Activated CD4-positive, CD25-positive, alpha-beta regulatory T cell treated with anti-CD3 and anti-CD28 coated beads, Interleukin-2, amount 50 U/mL, for 16 hours (primary cell): Measurements from ENCODE around the gene CARMIL1.
"Not testable (repeated sequence)": the region's sequence is repeated elsewhere in the genome, so short reads cannot be mapped to it uniquely, and the experiment has no call there.

ENCODE experiments used
- DNase-seq: peaks from one replicate; pipeline ENCODE4 v3.0.0-alpha.2; 2020; ENCODE audit warnings: low read depth, low spot score

The CARMIL1 gene

DNA sequence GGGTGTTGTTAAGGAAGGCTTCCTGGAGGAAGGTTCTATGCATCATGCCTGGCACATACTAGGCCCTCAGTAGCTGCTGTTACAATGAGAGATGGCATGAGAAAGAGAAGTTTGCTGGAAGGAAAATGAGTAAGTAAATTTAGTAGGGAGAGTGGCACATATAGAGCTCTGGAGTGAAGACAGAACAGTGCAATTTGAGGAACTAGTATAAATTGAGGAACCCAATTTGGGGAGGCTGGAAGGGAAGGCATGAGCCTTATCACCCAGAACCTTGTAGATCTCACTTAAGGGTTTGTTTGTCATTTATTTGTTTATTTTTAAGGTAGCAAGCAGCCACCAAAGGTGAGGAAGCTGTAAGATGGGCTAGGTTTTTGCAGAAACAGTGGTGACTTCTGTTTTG is 285.8 kb downstream of the CARMIL1 start:
- DNase-seq, result no peak

- DNase-seq, result no peak
Observed at GRCh38 chr6:25570578-25570977, 291.4 kb downstream of the CARMIL1 start.

DNA sequence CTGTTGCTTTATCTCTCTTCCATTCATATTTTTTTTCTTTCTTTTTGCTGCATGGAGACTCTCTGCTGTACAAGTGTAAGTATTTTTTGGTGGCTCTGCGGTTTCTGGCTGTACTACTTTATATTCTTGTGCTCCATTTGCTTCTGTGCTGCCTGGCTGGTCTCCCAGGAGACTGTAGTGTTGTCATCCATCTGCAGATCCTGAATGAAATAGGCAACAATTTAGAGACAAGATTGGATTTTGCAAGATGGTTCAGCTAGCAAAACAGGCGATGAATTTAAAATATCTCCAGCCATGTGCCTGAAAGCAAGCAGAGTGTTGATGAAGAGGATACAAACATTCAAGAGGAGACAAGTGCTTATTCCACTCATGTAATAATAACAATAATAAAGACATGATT is 297.7 kb downstream of the CARMIL1 start:
- DNase-seq, result no peak

DNA sequence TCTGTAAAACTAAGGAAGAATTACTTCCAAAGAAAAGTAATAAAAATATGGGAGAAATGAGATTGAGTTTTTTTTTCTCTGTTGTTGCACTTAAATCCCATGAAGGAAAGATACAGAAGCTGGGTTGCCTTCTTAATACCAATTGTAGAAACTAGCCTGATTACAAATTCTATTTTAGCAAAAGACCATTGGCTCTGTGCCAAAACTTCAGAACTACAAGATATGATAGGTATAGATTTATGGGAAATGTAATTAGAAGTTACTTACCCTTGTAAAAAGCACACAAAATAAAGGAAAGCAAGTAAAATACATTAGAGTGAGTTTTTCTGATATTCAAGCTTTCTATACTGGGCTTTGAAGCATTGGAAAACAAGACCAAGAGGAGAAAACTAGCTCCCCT is 299.4 kb downstream of the CARMIL1 start:
- no peak for DNase-seq

DNA sequence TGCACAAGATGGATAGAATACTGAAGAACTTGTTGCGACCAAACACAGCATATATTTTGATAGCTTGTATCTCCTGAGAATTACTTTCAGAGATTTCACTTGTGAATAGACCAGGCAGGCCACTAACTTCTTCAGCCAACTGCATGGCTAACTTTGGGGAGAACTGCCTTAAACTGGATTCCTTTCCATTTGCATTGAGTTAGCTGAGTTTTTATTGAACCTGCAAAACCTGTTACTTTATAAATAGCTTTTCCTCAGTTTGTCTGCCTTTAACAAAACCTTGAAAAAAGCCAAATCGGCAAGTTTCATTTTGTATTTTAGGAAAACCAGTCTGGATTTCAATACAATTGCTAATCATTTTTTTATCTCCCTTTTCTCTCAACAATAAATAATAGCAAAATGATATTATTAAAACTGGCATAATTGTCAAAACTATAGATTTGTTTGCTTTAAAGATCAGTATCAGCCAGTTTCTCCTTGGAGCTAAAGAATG is 300.3 kb downstream of the CARMIL1 start:
- DNase-seq, result no peak

- DNase-seq, result no peak
Observed at GRCh38 chr6:25579902-25580495, 300.8 kb downstream of the CARMIL1 start.

GRCh38 chr6:25582101-25582500 is 302.9 kb downstream of the CARMIL1 start:
- DNase-seq, result no peak

DNA sequence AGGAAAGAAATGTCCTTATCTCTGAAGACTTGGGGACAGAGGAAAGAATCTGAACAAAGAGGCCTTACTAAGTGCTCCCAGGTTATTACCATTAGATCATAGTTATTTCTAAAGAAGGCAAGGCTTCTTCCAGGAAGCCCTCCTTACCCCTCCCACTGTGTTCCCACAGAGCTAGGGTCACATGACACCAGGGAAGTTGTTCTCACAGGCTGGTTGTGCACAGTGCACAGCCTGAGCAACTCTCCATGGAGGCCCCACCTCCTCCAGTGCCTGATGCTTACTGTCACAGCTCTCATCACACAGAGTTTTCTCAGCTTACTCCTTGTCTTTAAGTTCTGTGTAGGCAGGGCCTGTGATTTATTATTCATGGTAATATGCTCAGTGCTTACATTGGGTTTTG is 303.9 kb downstream of the CARMIL1 start:
- DNase-seq, result no peak

GRCh38 chr6:25583906-25584305 is 304.7 kb downstream of the CARMIL1 start:
- no peak for DNase-seq

DNA sequence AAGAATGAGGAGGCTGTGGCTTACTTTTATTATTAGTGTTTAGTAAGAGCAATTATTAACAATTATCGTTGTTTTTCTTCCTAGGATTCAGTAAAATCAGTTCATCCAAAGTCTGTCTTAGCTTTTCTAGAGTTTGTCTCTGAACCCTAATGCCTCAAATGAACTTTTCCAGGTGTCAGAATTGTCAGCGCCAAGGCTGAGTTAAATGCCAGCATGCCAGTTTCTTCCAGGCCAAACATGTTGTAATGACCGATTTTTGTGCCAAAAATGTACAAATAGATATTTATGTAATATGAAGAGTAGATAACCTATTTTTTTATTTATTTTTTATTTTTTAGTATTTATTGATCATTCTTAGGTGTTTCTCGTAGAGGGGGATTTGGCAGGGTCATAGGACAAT is 306.1 kb downstream of the CARMIL1 start:
- no peak for DNase-seq

- DNase-seq, result not testable (repeated sequence)
Observed at GRCh38 chr6:25586119-25586518, 306.9 kb downstream of the CARMIL1 start.

DNA sequence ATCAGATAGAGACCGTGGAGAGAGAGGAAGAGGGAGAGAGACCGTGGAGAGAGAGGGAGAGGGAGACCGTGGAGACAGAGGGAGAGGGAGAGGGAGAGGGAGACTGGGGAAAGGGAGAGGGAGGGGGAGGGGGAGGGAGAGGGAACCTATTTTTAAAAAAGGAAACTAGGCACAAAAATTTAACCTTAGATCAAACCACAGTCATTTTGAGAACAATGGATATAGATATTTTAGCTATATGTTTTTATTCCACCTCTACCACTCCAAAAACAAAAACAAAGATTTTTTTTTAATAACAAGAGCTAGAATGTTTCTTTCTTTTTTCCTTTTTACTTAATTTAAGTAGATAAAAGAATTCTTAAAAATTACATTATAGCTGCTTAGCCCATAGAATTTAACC is 307.8 kb downstream of the CARMIL1 start:
- DNase-seq, result no peak

DNA sequence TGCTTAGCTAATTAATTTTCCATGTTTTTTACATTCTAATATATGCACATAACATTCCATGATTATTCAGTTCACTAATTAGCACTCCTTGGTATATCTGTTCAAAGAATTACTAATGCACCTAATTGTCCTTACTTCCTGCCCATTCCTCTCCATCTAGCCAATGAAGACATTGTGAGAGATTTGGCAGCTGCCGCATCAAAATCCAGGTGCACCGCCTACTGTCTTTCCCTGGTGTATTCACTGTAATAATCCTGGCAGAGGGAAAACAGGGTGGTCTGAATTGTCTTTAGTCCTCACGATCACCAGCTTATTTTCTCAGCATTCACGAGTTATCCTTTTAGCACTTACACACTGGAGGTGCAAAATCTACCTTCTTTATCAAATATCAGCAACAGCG is 311.8 kb downstream of the CARMIL1 start:
- no peak for DNase-seq

GRCh38 chr6:25596928-25597818 is 318.0 kb downstream of the CARMIL1 start:
- DNase-seq, result no peak

DNA sequence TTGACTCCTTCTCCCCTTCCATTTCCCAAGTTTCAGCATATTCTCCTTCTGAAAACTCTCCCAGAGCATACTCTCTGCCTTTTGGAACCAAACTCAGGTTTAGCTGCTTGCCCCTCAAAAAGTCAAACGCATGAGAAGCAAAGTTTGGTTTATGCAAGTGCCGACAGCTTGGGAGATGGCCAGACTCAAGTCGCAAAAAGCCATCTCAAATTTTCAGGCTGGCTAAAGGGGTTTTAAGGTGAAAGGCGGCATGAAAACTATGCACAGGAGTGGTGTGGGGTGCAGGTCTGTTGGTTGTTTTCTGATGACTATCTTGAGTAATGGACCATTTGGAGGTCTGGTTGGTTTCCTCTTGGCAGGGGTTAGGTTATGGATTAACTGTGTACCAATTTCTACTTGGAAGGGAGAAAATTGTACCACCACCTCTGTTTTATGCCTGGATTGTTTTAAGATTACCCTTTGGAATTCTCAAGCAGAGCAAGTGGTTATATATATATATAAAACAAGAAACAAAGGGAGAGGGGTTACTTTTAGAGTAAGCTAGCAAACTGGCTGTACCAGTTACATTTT is 320.4 kb downstream of the CARMIL1 start:
- no peak for DNase-seq

DNA sequence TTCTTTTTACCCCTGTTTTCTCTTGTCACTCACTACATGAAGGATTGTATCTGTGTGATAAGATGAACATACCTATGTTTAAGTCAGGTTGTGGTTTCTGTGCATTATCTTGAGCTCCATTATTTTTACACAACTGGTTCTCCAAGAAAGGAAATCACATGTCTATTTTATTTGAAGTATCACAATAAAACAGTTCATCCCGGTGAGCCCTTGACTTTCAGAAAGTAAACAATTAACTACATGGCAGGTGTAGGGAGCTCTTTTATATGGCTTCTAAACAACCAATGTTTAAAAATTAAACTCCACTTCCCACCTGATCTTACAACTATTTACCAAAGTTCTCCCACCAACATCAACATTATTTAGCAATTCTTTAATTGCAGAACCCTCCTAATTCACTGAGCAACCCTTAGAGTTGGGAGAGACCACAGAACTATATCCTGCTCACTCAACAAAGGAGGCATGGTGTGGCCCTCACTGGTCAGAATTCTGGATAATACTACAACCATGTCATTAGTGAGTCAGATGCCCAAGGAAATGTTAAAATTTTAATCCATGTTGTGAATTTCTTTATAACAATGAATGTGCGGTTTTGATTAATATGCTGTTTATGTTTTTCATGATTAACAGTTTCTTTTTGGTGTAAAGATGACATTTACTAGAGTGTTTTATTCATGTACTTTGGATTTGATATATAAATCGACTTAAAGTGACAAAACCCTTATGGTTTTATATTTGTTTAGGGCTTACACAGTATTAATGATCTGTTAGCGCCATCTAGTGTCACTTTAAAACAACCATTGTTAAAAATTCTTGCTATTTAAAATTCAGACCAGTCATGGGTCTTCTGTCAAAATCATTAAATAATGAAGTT is 322.9 kb downstream of the CARMIL1 start:
- DNase-seq, result no peak

DNA sequence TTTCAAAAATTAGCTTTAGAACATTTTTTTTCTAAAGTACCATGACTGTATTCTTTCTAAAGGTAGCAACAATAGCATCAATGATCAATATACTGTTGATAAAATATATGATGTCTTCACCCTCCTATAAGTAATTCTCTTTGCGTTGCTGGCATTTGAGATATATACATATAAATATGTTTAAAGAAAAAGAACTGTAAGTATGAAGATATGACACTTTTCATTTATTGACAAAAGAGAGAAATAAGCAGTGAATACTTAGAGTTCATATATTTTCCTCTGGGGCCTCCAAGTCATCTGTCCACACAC is 323.5 kb downstream of the CARMIL1 start:
- no peak for DNase-seq

GRCh38 chr6:25603251-25603650 is 324.1 kb downstream of the CARMIL1 start:
- DNase-seq, result no peak

DNA sequence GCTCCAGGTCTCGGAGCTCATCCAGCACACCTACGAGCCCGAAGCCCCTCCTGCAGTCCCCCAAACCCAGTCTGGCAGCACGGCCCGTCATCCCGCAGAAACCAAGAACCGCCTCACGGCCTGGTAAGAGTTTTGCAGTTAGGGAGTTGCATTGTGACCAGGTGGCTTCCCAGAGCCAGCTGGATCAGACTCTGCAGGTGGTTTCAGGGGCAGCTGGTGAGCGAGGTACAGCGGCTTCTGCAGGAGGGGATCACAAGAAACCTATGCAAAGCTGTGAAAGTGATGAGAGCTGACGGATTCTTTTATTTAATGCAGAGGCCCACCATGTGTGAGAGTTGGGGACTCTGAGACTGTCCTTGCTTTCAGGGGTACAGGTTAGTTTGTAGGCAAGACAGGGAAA is 327.0 kb downstream of the CARMIL1 start:
- no peak for DNase-seq

DNA sequence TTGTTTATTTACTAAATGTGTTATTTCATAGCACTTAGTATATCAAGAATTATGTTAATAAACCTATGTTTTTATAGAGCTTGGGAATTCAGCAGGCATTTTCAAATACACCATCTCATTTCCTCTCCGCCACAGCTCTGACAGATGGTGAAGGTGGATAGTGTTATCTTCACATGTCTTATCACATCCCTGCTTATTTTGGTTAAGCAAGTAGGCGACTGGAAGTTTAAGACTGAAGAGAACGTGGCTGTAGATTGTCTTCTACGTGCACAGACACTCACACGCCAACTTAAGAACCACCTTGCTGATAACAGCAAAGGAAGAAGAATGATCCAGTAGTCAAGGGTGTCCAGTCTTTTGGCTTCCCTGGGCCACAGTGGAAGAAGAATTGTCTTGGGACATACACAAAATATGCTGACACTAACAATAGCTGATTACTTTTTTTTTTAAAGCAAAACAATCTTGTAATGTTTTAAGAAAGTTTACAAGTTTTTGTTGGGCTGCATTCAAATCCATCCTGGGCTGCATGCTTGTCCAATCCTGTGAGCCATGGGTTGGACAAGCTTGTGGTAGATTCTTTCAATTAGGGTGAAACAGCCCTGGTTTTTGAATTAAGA is 329.5 kb downstream of the CARMIL1 start:
- DNase-seq, result no peak

DNA sequence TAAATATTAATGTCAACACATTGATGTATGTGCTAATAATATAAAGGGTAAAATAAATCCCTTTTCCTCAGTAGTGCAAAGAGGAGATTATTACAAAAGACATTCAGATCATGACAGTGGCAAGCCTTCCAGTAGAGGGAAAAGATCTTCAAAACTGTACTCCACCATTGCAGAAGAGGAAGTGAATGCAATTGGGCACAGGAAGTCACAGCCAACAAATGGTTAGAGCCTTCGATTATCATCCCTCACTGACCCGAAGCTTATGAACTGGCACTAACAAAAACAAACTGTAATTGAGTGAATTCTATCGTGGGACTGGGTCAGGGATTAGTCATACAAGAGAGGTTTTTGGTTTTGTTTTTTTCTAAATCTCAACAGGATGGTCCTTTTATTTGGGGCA is 333.5 kb downstream of the CARMIL1 start:
- DNase-seq, result no peak

DNA sequence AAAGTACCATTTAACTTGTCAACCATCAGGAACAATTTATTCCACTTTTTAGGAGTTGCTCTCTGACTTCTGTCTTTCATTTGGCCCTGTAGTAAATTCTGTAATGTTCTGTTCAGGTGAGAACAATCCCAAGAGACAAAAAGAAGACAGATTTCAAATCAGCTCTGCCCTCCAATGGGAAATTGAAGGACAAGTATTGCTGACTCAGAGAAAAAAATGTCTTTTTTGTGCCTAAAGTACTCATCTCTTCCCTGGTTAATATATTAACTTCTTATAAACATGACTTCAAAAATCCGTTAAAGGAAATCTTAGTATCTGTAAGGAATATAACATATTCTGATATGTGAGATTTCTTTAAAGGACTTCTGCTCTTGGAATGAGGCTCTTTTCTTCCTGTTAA is 334.2 kb downstream of the CARMIL1 start:
- no peak for DNase-seq
